AG04449 (cell line): ENCODE data around the gene ITGB7.

Experiments used
- CTCF ChIA-PET: fragments of 350-600 bp; formaldehyde crosslinking; extraction: SDS; loops from one replicate; lab custom pipeline; 2021; ENCODE audit warnings: antibody characterized with exemption; lab: Yijun Ruan, JAX
- POLR2A ChIA-PET: fragments of 400-600, 350-600 bp; formaldehyde crosslinking; extraction: SDS; loops from one replicate; lab custom pipeline; 2020; ENCODE audit warnings: antibody characterized with exemption, inconsistent platforms; lab: Yijun Ruan, JAX
- DNase-seq: peaks from one replicate; pipeline ENCODE4 v3.0.0-alpha.2; 2010; ENCODE audit warnings: low read depth, low spot score
- H3K4me3 ChIP-seq: 2 replicates; pipeline ENCODE4 v1.5.1; 2011; ENCODE audit warnings: low read depth, mild to moderate bottlenecking, control low read depth, low read length
- CTCF ChIP-seq: IDR thresholded peaks from one replicate; pipeline ENCODE4 v1.5.1; 2011; ENCODE audit warnings: mild to moderate bottlenecking, moderate library complexity, low read length, control low read depth, inconsistent platforms; ENCODE audit not compliant: insufficient read depth; ENCODE audit errors: missing control alignments

The ITGB7 gene

GRCh38 chr12:53227836-53228235 lies 20.8 kb upstream of the ITGB7 start:
- POLR2A ChIA-PET, result no interaction called here
- CTCF ChIA-PET, result interaction anchor here (0.6 to 2.3 kb wide), 2 partner anchors 8 to 19 kb away, joined by 3 to 5 read pairs; no protein-coding TSS in a partner anchor
- DNase-seq, result no peak
- no peak overlapping the region for H3K4me3 ChIP-seq
- TF ChIP-seq CTCF, result no peak

GRCh38 chr12:53227341-53227740 lies 20.3 kb upstream of the ITGB7 start:
- no peak for DNase-seq
- ChIA-PET CTCF (interaction anchor here (2.3 kb wide), 1 partner anchor 19 kb away, joined by 5 read pairs; no protein-coding TSS in a partner anchor), POLR2A (no interaction called here)
- no peak overlapping the region for H3K4me3 ChIP-seq
- no peak for TF ChIP-seq CTCF

GRCh38 chr12:53226815-53227214 lies 19.8 kb upstream of the ITGB7 start:
- no peak overlapping the region for H3K4me3 ChIP-seq
- no peak for TF ChIP-seq CTCF
- no peak for DNase-seq
- CTCF ChIA-PET, result no interaction called here
- POLR2A ChIA-PET, result no interaction called here

GRCh38 chr12:53225635-53226424 lies 18.8 kb upstream of the ITGB7 start:
- no peak overlapping the region for H3K4me3 ChIP-seq
- no peak for TF ChIP-seq CTCF
- DNase-seq, result no peak
- ChIA-PET CTCF (interaction anchor here (1.0 to 2.2 kb wide), 3 partner anchors 10 to 51 kb away, joined by 3 to 15 read pairs (median 3); no protein-coding TSS in a partner anchor), POLR2A (interaction anchor here (0.6 kb wide), 1 partner anchor 65 kb away, joined by 3 read pairs; no protein-coding TSS in a partner anchor)

- TF ChIP-seq CTCF, result no peak
- CTCF ChIA-PET, result interaction anchor here (1.0 to 2.2 kb wide), 4 partner anchors 11 to 52 kb away, joined by 3 to 15 read pairs (median 3); no protein-coding TSS in a partner anchor
- no peak for DNase-seq
- H3K4me3 ChIP-seq, result no peak overlapping the region
- POLR2A ChIA-PET, result no interaction called here
Observed at GRCh38 chr12:53224897-53225634, 18.0 kb upstream of the ITGB7 start.
